ENCODE data around the gene ARHGAP32. TPM values are rescaled to one million over a fixed set of nuclear protein-coding genes. Genes with fewer than 3 reads are reported as not detected.
"Not testable (repeated sequence)": the region's sequence is repeated elsewhere in the genome, so short reads cannot be mapped to it uniquely, and the experiment has no call there.

The ARHGAP32 gene
- total RNA-seq, 1 donor = 4.9 TPM

GRCh38 chr11:129155745-129156144, 36.4 kb downstream of the ARHGAP32 start:
- Histone ChIP-seq H3K4me3 (ENCODE audit: low read length) (no peak overlapping the region), H3K4me1 (ENCODE audit: insufficient read depth, low read length) (no peaks in the 10 kb centered on the region), H3K9me3 (ENCODE audit: low read depth, low read length) (peaks cover 25% of the 10 kb centered on the region), H3K27me3 (ENCODE audit: insufficient read depth, low read length) (no peaks in the 10 kb centered on the region)

GRCh38 chr11:129148487-129148886, 43.6 kb downstream of the ARHGAP32 start:
- peaks cover 29% of the 10 kb centered on the region for H3K9me3 ChIP-seq (ENCODE audit: low read depth, low read length)
- no peaks in the 10 kb centered on the region for H3K4me1 ChIP-seq (ENCODE audit: insufficient read depth, low read length)
- no peak overlapping the region for H3K4me3 ChIP-seq (ENCODE audit: low read length)
- H3K27me3 ChIP-seq (ENCODE audit: insufficient read depth, low read length) = no peaks in the 10 kb centered on the region

- Histone ChIP-seq H3K4me3 (ENCODE audit: low read length) (no peak overlapping the region), H3K9me3 (ENCODE audit: low read depth, low read length) (peaks cover 11% of the 10 kb centered on the region), H3K4me1 (ENCODE audit: insufficient read depth, low read length) (no peaks in the 10 kb centered on the region), H3K27me3 (ENCODE audit: insufficient read depth, low read length) (no peaks in the 10 kb centered on the region)
Measured at GRCh38 chr11:129146191-129146590, 45.9 kb downstream of the ARHGAP32 start.

GRCh38 chr11:129145276-129145675, 46.8 kb downstream of the ARHGAP32 start:
- H3K9me3 ChIP-seq (ENCODE audit: low read depth, low read length) = peaks cover 2% of the 10 kb centered on the region
- H3K4me3 ChIP-seq (ENCODE audit: low read length) = no peak overlapping the region
- no peaks in the 10 kb centered on the region for H3K27me3 ChIP-seq (ENCODE audit: insufficient read depth, low read length)
- H3K4me1 ChIP-seq (ENCODE audit: insufficient read depth, low read length) = no peaks in the 10 kb centered on the region

GRCh38 chr11:129144256-129144655, 47.9 kb downstream of the ARHGAP32 start:
- H3K4me1 ChIP-seq (ENCODE audit: insufficient read depth, low read length) = no peaks in the 10 kb centered on the region
- H3K9me3 ChIP-seq (ENCODE audit: low read depth, low read length) = no peaks in the 10 kb centered on the region
- no peak overlapping the region for H3K4me3 ChIP-seq (ENCODE audit: low read length)
- no peaks in the 10 kb centered on the region for H3K27me3 ChIP-seq (ENCODE audit: insufficient read depth, low read length)

- H3K4me3 ChIP-seq (ENCODE audit: low read length) = no peak overlapping the region
- no peaks in the 10 kb centered on the region for H3K4me1 ChIP-seq (ENCODE audit: insufficient read depth, low read length)
- no peaks in the 10 kb centered on the region for H3K9me3 ChIP-seq (ENCODE audit: low read depth, low read length)
- H3K27me3 ChIP-seq (ENCODE audit: insufficient read depth, low read length) = no peaks in the 10 kb centered on the region
Measured at GRCh38 chr11:129143335-129143734, 48.8 kb downstream of the ARHGAP32 start.

GRCh38 chr11:129141748-129142523, 50.2 kb downstream of the ARHGAP32 start:
- no peak overlapping the region for H3K4me3 ChIP-seq (ENCODE audit: low read length)
- H3K4me1 ChIP-seq (ENCODE audit: insufficient read depth, low read length) = no peaks in the 10 kb centered on the region
- no peaks in the 10 kb centered on the region for H3K27me3 ChIP-seq (ENCODE audit: insufficient read depth, low read length)
- H3K9me3 ChIP-seq (ENCODE audit: low read depth, low read length) = no peaks in the 10 kb centered on the region

GRCh38 chr11:129131316-129131715, 60.8 kb downstream of the ARHGAP32 start:
- Histone ChIP-seq H3K4me3 (ENCODE audit: low read length) (no peak overlapping the region), H3K4me1 (ENCODE audit: insufficient read depth, low read length) (no peaks in the 10 kb centered on the region), H3K9me3 (ENCODE audit: low read depth, low read length) (no peaks in the 10 kb centered on the region), H3K27me3 (ENCODE audit: insufficient read depth, low read length) (no peaks in the 10 kb centered on the region)

GRCh38 chr11:129128881-129129620, 63.1 kb downstream of the ARHGAP32 start:
- H3K4me3 ChIP-seq (ENCODE audit: low read length); H3K9me3 ChIP-seq (ENCODE audit: low read depth, low read length); H3K4me1 ChIP-seq (ENCODE audit: insufficient read depth, low read length); H3K27me3 ChIP-seq (ENCODE audit: insufficient read depth, low read length): not testable (repeated sequence)

- Histone ChIP-seq H3K4me3 (ENCODE audit: low read length) (no peak overlapping the region), H3K9me3 (ENCODE audit: low read depth, low read length) (no peaks in the 10 kb centered on the region), H3K27me3 (ENCODE audit: insufficient read depth, low read length) (no peaks in the 10 kb centered on the region), H3K4me1 (ENCODE audit: insufficient read depth, low read length) (no peaks in the 10 kb centered on the region)
Measured at GRCh38 chr11:129119036-129119435, 73.1 kb downstream of the ARHGAP32 start.

GRCh38 chr11:129117595-129118350, 74.4 kb downstream of the ARHGAP32 start:
- no peak overlapping the region for H3K4me3 ChIP-seq (ENCODE audit: low read length)
- H3K4me1 ChIP-seq (ENCODE audit: insufficient read depth, low read length) = no peaks in the 10 kb centered on the region
- H3K9me3 ChIP-seq (ENCODE audit: low read depth, low read length) = no peaks in the 10 kb centered on the region
- no peaks in the 10 kb centered on the region for H3K27me3 ChIP-seq (ENCODE audit: insufficient read depth, low read length)

- Histone ChIP-seq H3K27me3 (ENCODE audit: insufficient read depth, low read length) (no peaks in the 10 kb centered on the region), H3K4me1 (ENCODE audit: insufficient read depth, low read length) (no peaks in the 10 kb centered on the region), H3K9me3 (ENCODE audit: low read depth, low read length) (no peaks in the 10 kb centered on the region), H3K4me3 (ENCODE audit: low read length) (no peak overlapping the region)
Measured at GRCh38 chr11:129115652-129116586, 76.2 kb downstream of the ARHGAP32 start.

- no peaks in the 10 kb centered on the region for H3K27me3 ChIP-seq (ENCODE audit: insufficient read depth, low read length)
- H3K4me3 ChIP-seq (ENCODE audit: low read length) = no peak overlapping the region
- no peaks in the 10 kb centered on the region for H3K4me1 ChIP-seq (ENCODE audit: insufficient read depth, low read length)
- H3K9me3 ChIP-seq (ENCODE audit: low read depth, low read length) = peaks cover 9% of the 10 kb centered on the region
Measured at GRCh38 chr11:129109701-129110100, 82.4 kb downstream of the ARHGAP32 start.

GRCh38 chr11:129106788-129107187, 85.3 kb downstream of the ARHGAP32 start:
- H3K27me3 ChIP-seq (ENCODE audit: insufficient read depth, low read length) = no peaks in the 10 kb centered on the region
- peaks cover 20% of the 10 kb centered on the region for H3K9me3 ChIP-seq (ENCODE audit: low read depth, low read length)
- H3K4me1 ChIP-seq (ENCODE audit: insufficient read depth, low read length) = no peaks in the 10 kb centered on the region
- H3K4me3 ChIP-seq (ENCODE audit: low read length) = no peak overlapping the region
